GM12878 (cell line): ENCODE results near the gene MEG3. TPM values are rescaled to one million over a fixed set of nuclear protein-coding genes. Genes with fewer than 3 reads are reported as not detected.

ENCODE experiments used
- ATAC-seq: fragments of 200-7000 bp; cut with Tn5 transposase; 3 replicates; pipeline ENCODE4 v1.9.1; 2020; ENCODE audit warnings: mild to moderate bottlenecking, moderate library complexity
- BruUV-seq: library from RNA; stranded (reverse); fragments of 400-500 nt; replicated peaks from 2 replicates; lab custom pipeline; 2021; lab: Mats Ljungman, UMichigan
- CTCF ChIA-PET: fragments of 300-600 bp; sonication (Branson Sonifier 250); formaldehyde crosslinking; extraction: SDS; loops from one replicate; lab custom pipeline; 2021; ENCODE audit warnings: inconsistent platforms; lab: Yijun Ruan, JAX
- POLR2A ChIA-PET: fragments of 350-600 bp; formaldehyde crosslinking; extraction: SDS; loops from one replicate; lab custom pipeline; 2021; ENCODE audit warnings: inconsistent platforms; lab: Charles Lee
- RAD21 ChIA-PET: fragments of 300-600 bp; sonication (Branson Sonifier 250); formaldehyde crosslinking; loops from one replicate; lab custom pipeline; 2023; ENCODE audit warnings: antibody characterized with exemption; ENCODE audit not compliant: unreplicated experiment; lab: Charles Lee
- SMC1A ChIA-PET: fragments of 300-600 bp; sonication (Branson Sonifier 250); formaldehyde crosslinking; loops from one replicate; lab custom pipeline; 2023; ENCODE audit not compliant: unreplicated experiment, uncharacterized antibody; lab: Charles Lee
- DNase-seq: peaks from one replicate; pipeline ENCODE4 v3.0.0-alpha.2; 2011; ENCODE audit warnings: low read depth, low spot score
- FAIRE-seq: peaks from 3 replicates; lab custom pipeline; 2011; peaks lifted over from hg19 to GRCh38; lab: Jason Lieb, UNC
- H2AFZ ChIP-seq: 2 replicates; pipeline ENCODE4 v1.6.0; 2011; ENCODE audit warnings: low read depth, low read length, control low read depth; ENCODE audit not compliant: control insufficient read depth
- H3K27ac ChIP-seq: 2 replicates; pipeline ENCODE4 v1.5.1; 2011; ENCODE audit warnings: control low read depth; ENCODE audit not compliant: control insufficient read depth, insufficient read depth
- H3K27me3 ChIP-seq, 2 experiments: replicated peaks in 1 of 2; 2 replicates each; pipeline versions ENCODE4 v1.6.0 to v1.6.1; 2011; ENCODE audit warnings: low read length in 1 of 2; ENCODE audit not compliant: control insufficient read depth in 2 of 2, insufficient read depth in 2 of 2
- H3K36me3 ChIP-seq, 2 experiments: 2 replicates each; pipeline ENCODE4 v1.5.1; 2011; ENCODE audit warnings: low read length in 1 of 2; ENCODE audit not compliant: control insufficient read depth in 2 of 2, insufficient read depth in 2 of 2
- H3K4me1 ChIP-seq: 2 replicates; pipeline ENCODE4 v1.6.1; 2011; ENCODE audit warnings: mild to moderate bottlenecking, low read length, moderate library complexity, mixed read lengths; ENCODE audit not compliant: control insufficient read depth, insufficient read depth
- H3K4me2 ChIP-seq: 2 replicates; pipeline ENCODE4 v1.6.0; 2011; ENCODE audit warnings: control low read depth; ENCODE audit not compliant: control insufficient read depth, insufficient read depth
- H3K4me3 ChIP-seq: fragments of 200-600 bp; sonication (generic); 2 replicates; pipeline ENCODE4 v1.5.1; 2016
- H3K79me2 ChIP-seq: 2 replicates; pipeline ENCODE4 v1.6.0; 2011; ENCODE audit warnings: low read length; ENCODE audit not compliant: control insufficient read depth, insufficient read depth
- H3K9ac ChIP-seq: 2 replicates; pipeline ENCODE4 v1.8.0; 2011; ENCODE audit warnings: low read length, control low read depth, mixed read lengths; ENCODE audit not compliant: control insufficient read depth, insufficient read depth
- H3K9me3 ChIP-seq: replicated peaks from 3 replicates; pipeline ENCODE4 v1.5.1; 2011; ENCODE audit warnings: mild to moderate bottlenecking, low read length; ENCODE audit not compliant: control insufficient read depth, insufficient read depth
- H4K20me1 ChIP-seq: 2 replicates; pipeline ENCODE4 v1.6.0; 2011; ENCODE audit not compliant: control insufficient read depth, insufficient read depth
- ATF7 ChIP-seq: fragments of 450-650 bp; IDR thresholded peaks from 2 replicates; pipeline ENCODE4 v1.6.1; 2016; ENCODE audit warnings: low read depth, mild to moderate bottlenecking
- MEF2B ChIP-seq: fragments of 450-650 bp; IDR thresholded peaks from 2 replicates; pipeline ENCODE4 v1.6.1; 2018; ENCODE audit warnings: mild to moderate bottlenecking, moderate library complexity; ENCODE audit not compliant: partially characterized antibody, poor library complexity, severe bottlenecking
- POU2F2 ChIP-seq: IDR thresholded peaks from 3 replicates; pipeline ENCODE4 v1.6.1; 2011; ENCODE audit warnings: low read depth, mild to moderate bottlenecking, low read length, borderline replicate concordance
- ZNF274 ChIP-seq: IDR thresholded peaks from one replicate; pipeline ENCODE4 v1.8.0; 2011; ENCODE audit not compliant: insufficient read length, insufficient read depth
- WGBS: methylation state at CpG from one replicate; pipeline ENCODE4 v1.1.6; 2016; ENCODE audit warnings: low lambda C conversion rate; ENCODE audit not compliant: insufficient replicate concordance, insufficient coverage; ENCODE audit errors: missing lambda C conversion rate; 5-methylcytosine and 5-hydroxymethylcytosine counted together
- in situ Hi-C: fragments of 300-500 bp; cut with MboI; formaldehyde crosslinking; loops from 9 replicates; pipeline ENCODE4 v1.14.3; 2018; ENCODE audit warnings: mixed read lengths
- intact Hi-C: fragments of 100-400 bp; cut with micrococcal nuclease; formaldehyde crosslinking; loops from one replicate; pipeline ENCODE4 v1.14.2; 2022; ENCODE audit not compliant: unreplicated experiment
- polyA plus RNA-seq, 11 experiments: library from polyadenylated mRNA; depleted of rRNA in 4 of 11; unstranded in 6 of 11; stranded (reverse) in 5 of 11; fragments of >200 nt; fragmentation: Nextera tagmentation in 4 of 11; fragmentation: Illumina TruSeq in 1 of 11; extraction: Ambion mirVana in 4 of 11; extraction: Trizol in 1 of 11; gene quantifications; 1 replicate in 1 of 11; 2 replicates in 10 of 11; pipeline versions ENCODE4 v1.2.1 to v1.2.3, GENCODE V29; 2011 to 2016; ENCODE audit warnings: inconsistent platforms in 2 of 11, missing spikeins in 2 of 11, low read depth in 1 of 11
- total RNA-seq, 4 experiments: library from RNA; depleted of rRNA in 3 of 4; stranded (reverse); fragments of >200 nt in 3 of 4; fragmentation: Illumina TruSeq in 1 of 4; extraction: Trizol in 1 of 4; gene quantifications; 2 replicates each; pipeline versions ENCODE4 v1.2.1 to v1.2.3, GENCODE V29; 2013 to 2021
- TF ChIP-seq, protein P1 (sequence below): fragments of 450-650 bp; IDR thresholded peaks from 2 replicates; pipeline ENCODE4 v1.6.1; 2016; ENCODE audit warnings: mild to moderate bottlenecking

The MEG3 gene
- total and polyA plus RNA-seq, 10 of the 15 experiments (the other 5 are each of a cell fraction or from before 2014, with no cell fraction given), result 0.03 to 2.9 (median 0.95) TPM; not detected in 7

DNA sequence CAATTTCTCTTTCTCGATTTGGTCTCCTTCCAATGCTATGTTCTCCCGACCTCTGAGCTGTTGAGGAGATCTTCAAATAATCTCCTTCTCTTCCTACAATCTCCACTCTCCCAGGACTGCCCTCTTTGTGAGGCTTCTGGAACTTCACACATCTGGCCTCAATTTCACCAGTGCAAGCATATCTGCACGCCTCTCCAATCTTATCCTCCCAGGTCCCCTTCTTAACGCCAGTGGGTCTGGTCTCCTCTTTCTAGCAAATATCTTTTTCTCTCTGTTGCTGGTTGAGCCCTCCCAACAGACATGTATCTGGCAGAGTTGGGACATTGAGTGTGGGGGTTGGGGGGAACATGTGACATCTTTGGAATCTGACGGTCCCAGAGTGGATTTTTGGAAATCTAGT, 59.7 kb downstream of the MEG3 start:
- H3K4me1 ChIP-seq, result no peaks in the 10 kb centered on the region
- H3K4me2 ChIP-seq, result no peak overlapping the region
- intact Hi-C loops (no loop called here), in situ Hi-C loops (no loop called here)
- H4K20me1 ChIP-seq, result no peaks in the 10 kb centered on the region
- no peak overlapping the region for H2AFZ ChIP-seq
- ChIA-PET RAD21 (no interaction called here), POLR2A (no interaction called here), SMC1A (no interaction called here), CTCF (interaction anchor here (0.7 kb wide), 1 partner anchor 197 kb away, joined by 4 read pairs; no protein-coding TSS in a partner anchor)
- no peak overlapping the region for H3K4me3 ChIP-seq
- 16% methylated on average over 5 of the region's 5 CpGs for WGBS
- no TSS peak for BruUV-seq
- no peak overlapping the region for H3K9ac ChIP-seq
- DNase-seq, result no peak
- H3K79me2 ChIP-seq, result no peaks in the 10 kb centered on the region
- ATAC-seq, result no peak
- H3K27me3 ChIP-seq, result no peaks in the 10 kb centered on the region
- TF ChIP-seq ATF7 (no peak), POU2F2 (no peak)
- no peaks in the 10 kb centered on the region for H3K36me3 ChIP-seq
- H3K9me3 ChIP-seq, result no peaks in the 10 kb centered on the region; the same call in 2 of the 3 replicates
- FAIRE-seq, result no peak
- H3K27ac ChIP-seq, result no peak overlapping the region

- intact Hi-C loops, result no loop called here
These were observed 61.9 kb downstream of the MEG3 start for GRCh38 chr14:100887728-100888335.

More at GRCh38 chr14:100887728-100888335, 61.9 kb downstream of the MEG3 start:
- no peaks in the 10 kb centered on the region for H3K36me3 ChIP-seq
- H3K27me3 ChIP-seq, result no peaks in the 10 kb centered on the region
- ChIA-PET POLR2A (no interaction called here), CTCF (interaction anchor here (1.0 kb wide), 1 partner anchor 10 kb away, joined by 3 read pairs; no protein-coding TSS in a partner anchor), SMC1A (no interaction called here), RAD21 (no interaction called here)
- FAIRE-seq, result no peak
- DNase-seq, result no peak
- no peaks in the 10 kb centered on the region for H4K20me1 ChIP-seq
- no peak for TF ChIP-seq ZNF274
- TF ChIP-seq MEF2B, result no peak
- TF ChIP-seq, protein P1, sequence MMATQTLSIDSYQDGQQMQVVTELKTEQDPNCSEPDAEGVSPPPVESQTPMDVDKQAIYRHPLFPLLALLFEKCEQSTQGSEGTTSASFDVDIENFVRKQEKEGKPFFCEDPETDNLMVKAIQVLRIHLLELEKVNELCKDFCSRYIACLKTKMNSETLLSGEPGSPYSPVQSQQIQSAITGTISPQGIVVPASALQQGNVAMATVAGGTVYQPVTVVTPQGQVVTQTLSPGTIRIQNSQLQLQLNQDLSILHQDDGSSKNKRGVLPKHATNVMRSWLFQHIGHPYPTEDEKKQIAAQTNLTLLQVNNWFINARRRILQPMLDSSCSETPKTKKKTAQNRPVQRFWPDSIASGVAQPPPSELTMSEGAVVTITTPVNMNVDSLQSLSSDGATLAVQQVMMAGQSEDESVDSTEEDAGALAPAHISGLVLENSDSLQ, result no peak
- no peak overlapping the region for H3K4me3 ChIP-seq
- no peaks in the 10 kb centered on the region for H3K79me2 ChIP-seq
- no peaks in the 10 kb centered on the region; the same call in 2 of the 3 replicates for H3K9me3 ChIP-seq
- H3K27ac ChIP-seq, result no peak overlapping the region
- no peak overlapping the region for H3K9ac ChIP-seq
- in situ Hi-C loops, result no loop called here
- WGBS, result 38% methylated on average over 6 of the region's 6 CpGs
- ATAC-seq, result no peak
- H2AFZ ChIP-seq, result no peak overlapping the region
- no peak overlapping the region for H3K4me2 ChIP-seq
- H3K4me1 ChIP-seq, result no peaks in the 10 kb centered on the region
- BruUV-seq, result no TSS peak
